ENCODE measurements around the gene ARRB1.

ARRB1 gene

DNA sequence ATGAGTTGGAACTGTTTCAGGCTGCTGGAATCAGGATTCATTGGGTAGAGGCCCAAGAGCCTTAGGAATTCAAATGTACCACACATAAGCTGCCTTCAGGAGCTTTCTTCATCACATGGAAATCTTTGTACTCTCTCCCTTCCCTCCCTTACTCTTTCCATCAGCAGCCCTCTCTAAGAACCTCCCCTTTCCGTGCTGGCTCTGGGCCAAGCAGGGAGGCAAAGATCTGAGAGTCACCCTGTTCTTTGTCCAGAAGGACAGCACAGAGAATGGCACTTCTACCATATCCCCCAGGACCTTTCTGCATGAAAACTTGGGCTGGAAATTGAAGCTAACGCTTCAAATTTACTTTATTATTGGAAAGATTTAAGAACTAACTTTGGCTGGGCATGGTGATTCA is 131.6 kb downstream of the ARRB1 start:
- no peak for DNase-seq

DNA sequence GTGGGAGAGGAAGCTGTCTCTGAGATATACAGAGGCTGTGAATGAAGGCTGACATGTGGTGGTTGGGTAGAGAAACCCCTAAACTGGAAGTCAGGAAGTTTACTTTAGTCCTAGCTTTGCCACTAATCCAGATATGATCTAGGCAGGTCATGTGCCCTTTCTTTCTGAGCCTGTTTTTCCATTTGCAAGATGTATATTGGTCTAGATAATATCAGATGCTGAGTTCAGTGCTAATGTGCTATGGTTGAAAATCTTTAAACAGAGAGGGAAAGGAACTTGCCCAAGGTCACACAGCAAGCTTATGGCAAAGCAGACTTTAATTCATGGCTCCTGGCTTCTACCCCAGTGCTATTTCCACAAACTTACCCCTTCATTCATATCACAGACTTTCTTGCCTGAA is 136.6 kb downstream of the ARRB1 start:
- DNase-seq = no peak

DNA sequence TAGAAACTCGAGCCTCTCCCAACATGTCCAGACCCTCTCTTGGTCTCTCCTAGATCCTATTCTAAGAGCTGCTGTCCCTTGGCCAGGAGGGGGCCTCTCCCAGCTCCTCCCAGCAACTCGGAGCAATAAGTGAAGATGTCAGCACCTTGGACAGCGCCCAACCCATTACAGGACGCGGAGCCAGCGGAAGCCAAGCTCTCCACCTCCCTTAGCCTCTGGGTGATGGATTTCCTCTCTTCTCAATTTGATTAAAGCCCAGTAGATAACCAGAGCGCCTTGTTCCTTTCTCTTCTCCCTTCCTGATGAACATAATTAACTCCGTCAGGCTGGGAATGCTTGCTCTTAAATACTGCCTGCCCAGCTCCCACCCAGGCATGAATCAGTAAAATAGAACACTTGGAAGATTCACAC is 137.0 kb downstream of the ARRB1 start:
- DNase-seq = no peak
